Chondrocyte (in vitro differentiated cells): ENCODE measurements around the gene NACC2. TPM values are rescaled to one million over a fixed set of nuclear protein-coding genes. Genes with fewer than 3 reads are reported as not detected.

Experiments used
- DNase-seq: peaks from one replicate; pipeline ENCODE4 v3.0.0; 2021; ENCODE audit warnings: mixed read lengths, low spot score
- H3K27ac Mint-ChIP-seq: one replicate; pipeline ENCODE4 v1.8.0; 2021; ENCODE audit warnings: mild to moderate bottlenecking, moderate library complexity, mixed read lengths; ENCODE audit not compliant: unreplicated experiment
- H3K27me3 Mint-ChIP-seq: 2 replicates; pipeline ENCODE4 v1.8.0; 2021; ENCODE audit warnings: low read depth, mixed read lengths
- H3K36me3 Mint-ChIP-seq: 2 replicates; pipeline ENCODE4 v1.8.0; 2021; ENCODE audit warnings: low read depth, mixed read lengths
- H3K4me1 Mint-ChIP-seq: 2 replicates; pipeline ENCODE4 v1.8.0; 2021; ENCODE audit warnings: low read depth, mild to moderate bottlenecking, mixed read lengths
- H3K4me3 Mint-ChIP-seq: one replicate; pipeline ENCODE4 v1.8.0; 2021; ENCODE audit warnings: mild to moderate bottlenecking, moderate library complexity, mixed read lengths; ENCODE audit not compliant: unreplicated experiment
- H3K9me3 Mint-ChIP-seq: 2 replicates; pipeline ENCODE4 v1.8.0; 2021; ENCODE audit warnings: low read depth, mixed read lengths
- total RNA-seq: library from RNA; stranded (reverse); gene quantifications from 3 replicates; pipeline ENCODE4 v1.2.1, GENCODE V29; 2021
- TF ChIP-seq, protein P1 (sequence below): fragments of 200-600 bp; sonication (generic); IDR thresholded peaks from 2 replicates; pipeline ENCODE4 v1.5.0; 2021; ENCODE audit warnings: antibody characterized with exemption, mild to moderate bottlenecking, moderate library complexity

NACC2 gene
- total RNA-seq, 1 donor from 2014 or later = 51.0 TPM

- H3K27me3 Mint-ChIP-seq = peaks cover 25% of the 10 kb centered on the region
- TF ChIP-seq, protein P1, sequence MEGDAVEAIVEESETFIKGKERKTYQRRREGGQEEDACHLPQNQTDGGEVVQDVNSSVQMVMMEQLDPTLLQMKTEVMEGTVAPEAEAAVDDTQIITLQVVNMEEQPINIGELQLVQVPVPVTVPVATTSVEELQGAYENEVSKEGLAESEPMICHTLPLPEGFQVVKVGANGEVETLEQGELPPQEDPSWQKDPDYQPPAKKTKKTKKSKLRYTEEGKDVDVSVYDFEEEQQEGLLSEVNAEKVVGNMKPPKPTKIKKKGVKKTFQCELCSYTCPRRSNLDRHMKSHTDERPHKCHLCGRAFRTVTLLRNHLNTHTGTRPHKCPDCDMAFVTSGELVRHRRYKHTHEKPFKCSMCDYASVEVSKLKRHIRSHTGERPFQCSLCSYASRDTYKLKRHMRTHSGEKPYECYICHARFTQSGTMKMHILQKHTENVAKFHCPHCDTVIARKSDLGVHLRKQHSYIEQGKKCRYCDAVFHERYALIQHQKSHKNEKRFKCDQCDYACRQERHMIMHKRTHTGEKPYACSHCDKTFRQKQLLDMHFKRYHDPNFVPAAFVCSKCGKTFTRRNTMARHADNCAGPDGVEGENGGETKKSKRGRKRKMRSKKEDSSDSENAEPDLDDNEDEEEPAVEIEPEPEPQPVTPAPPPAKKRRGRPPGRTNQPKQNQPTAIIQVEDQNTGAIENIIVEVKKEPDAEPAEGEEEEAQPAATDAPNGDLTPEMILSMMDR = no peak
- no peak overlapping the region for H3K4me3 Mint-ChIP-seq
- H3K36me3 Mint-ChIP-seq = no peaks in the 10 kb centered on the region
- H3K4me1 Mint-ChIP-seq = no peaks in the 10 kb centered on the region
- DNase-seq = no peak
- no peak overlapping the region for H3K27ac Mint-ChIP-seq
- no peaks in the 10 kb centered on the region for H3K9me3 Mint-ChIP-seq
Measured at GRCh38 chr9:136141682-136142413, 46.8 kb upstream of the NACC2 start.

- TF ChIP-seq, protein P1 = no peak
- no peaks in the 10 kb centered on the region for H3K4me1 Mint-ChIP-seq
- H3K27ac Mint-ChIP-seq = no peak overlapping the region
- no peaks in the 10 kb centered on the region for H3K36me3 Mint-ChIP-seq
- H3K4me3 Mint-ChIP-seq = no peak overlapping the region
- DNase-seq = no peak
- H3K27me3 Mint-ChIP-seq = peaks cover 26% of the 10 kb centered on the region
- H3K9me3 Mint-ChIP-seq = no peaks in the 10 kb centered on the region
Measured at GRCh38 chr9:136140966-136141365, 45.9 kb upstream of the NACC2 start.

DNA sequence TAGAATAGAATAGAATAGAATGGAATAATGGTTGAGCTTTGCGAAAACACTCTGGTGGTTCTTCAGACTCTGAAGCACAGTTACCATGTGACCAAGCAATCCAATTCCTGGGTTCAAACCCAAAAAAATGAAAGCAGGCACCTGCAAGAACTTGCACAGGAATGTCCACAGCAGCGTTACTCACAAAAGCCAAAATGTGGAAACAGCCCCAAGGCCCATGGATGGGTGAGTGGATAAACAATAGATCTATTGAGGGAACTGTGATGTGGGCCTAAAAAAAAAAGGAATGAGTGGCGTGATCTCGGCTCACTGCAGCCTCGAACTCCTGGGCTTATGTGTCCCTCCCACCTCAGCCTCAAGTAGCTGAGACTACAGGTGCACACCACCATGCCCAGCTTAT, 45.0 kb upstream of the NACC2 start:
- Mint-ChIP-seq H3K27ac (no peak overlapping the region), H3K4me1 (no peaks in the 10 kb centered on the region), H3K4me3 (no peak overlapping the region), H3K27me3 (peaks cover 28% of the 10 kb centered on the region), H3K36me3 (no peaks in the 10 kb centered on the region), H3K9me3 (no peaks in the 10 kb centered on the region)
- DNase-seq = no peak
- TF ChIP-seq, protein P1 = no peak

- H3K4me3 Mint-ChIP-seq = no peak overlapping the region
- no peaks in the 10 kb centered on the region for H3K36me3 Mint-ChIP-seq
- H3K9me3 Mint-ChIP-seq = no peaks in the 10 kb centered on the region
- TF ChIP-seq, protein P1 = peak; percentile 69
- DNase-seq = no peak
- H3K27me3 Mint-ChIP-seq = peaks cover 31% of the 10 kb centered on the region
- H3K4me1 Mint-ChIP-seq = peaks cover 4% of the 10 kb centered on the region
- H3K27ac Mint-ChIP-seq = no peak overlapping the region
Measured at GRCh38 chr9:136138566-136138965, 43.5 kb upstream of the NACC2 start.

DNA sequence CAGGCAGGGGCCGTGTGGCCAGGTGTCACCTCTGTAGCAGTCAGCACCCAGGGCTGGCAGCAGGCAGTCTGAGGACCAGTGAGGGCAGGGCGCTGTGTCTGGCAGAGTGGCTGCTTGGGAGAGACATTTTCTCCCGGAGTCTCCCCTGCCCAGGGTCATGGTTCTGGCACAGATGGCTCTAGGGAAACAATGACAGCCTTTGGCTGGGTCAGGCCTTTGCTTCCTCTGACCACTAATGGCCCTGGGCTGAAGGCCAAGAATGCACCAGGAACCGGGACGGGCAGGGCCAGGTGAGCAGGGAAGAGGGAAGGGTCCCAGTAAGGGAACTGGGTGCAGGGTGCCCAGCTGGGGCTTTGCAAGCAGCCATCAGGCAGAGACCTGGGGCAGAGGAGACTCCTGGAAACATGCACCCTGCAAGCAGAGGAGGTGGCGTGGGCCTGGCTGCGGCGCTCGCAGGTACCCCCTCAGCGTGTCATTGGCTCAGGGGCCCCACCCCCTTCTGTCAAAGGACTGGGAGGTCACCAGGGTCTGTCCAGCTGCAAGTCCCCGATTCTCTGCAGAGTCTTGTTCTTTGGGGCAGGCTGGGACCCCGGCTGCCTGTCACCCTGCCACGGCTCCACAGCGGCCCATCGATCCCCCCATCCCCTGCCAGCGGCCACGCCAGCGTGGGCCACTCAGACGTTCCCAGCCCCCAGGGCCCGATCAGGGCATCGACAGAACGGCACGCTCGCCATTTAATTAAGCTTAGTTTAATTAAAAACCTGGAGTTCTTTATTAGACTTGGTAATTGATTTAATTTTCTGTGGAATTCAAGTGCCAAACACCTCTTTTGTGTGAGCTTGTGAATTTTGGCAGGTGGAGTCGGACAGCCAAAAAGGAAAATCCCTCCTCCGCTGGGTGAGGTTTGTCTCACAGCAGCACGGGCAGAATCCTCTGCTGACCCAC, 42.5 kb upstream of the NACC2 start:
- Mint-ChIP-seq H3K36me3 (no peaks in the 10 kb centered on the region), H3K27ac (no peak overlapping the region), H3K4me1 (peaks cover 6% of the 10 kb centered on the region), H3K9me3 (no peaks in the 10 kb centered on the region), H3K27me3 (peaks cover 31% of the 10 kb centered on the region), H3K4me3 (no peak overlapping the region)
- no peak for DNase-seq
- TF ChIP-seq, protein P1 = no peak
